HepG2 (cell line): Measurements from ENCODE around the gene TTYH1. TPM values are rescaled to one million over a fixed set of nuclear protein-coding genes. Genes with fewer than 3 reads are reported as not detected.
A peak's percentile ranks its signal among the peaks of the same experiment; 100 is the strongest.

Source experiments
- BCL6 ChIP-seq: IDR thresholded peaks from 2 replicates; pipeline ENCODE4 v1.6.1; 2016; ENCODE audit warnings: missing genetic modification reagents, missing compliant biosample characterization
- CAMTA2 ChIP-seq: sonication (generic); formaldehyde crosslinking; IDR thresholded peaks from 2 replicates; pipeline ENCODE4 v1.4.0; 2020; ENCODE audit warnings: mild to moderate bottlenecking, missing genetic modification reagents, borderline replicate concordance
- GLI4 ChIP-seq: sonication (generic); formaldehyde crosslinking; IDR thresholded peaks from 2 replicates; pipeline ENCODE4 v1.5.1; 2020; ENCODE audit warnings: missing genetic modification reagents, mild to moderate bottlenecking, moderate library complexity, borderline replicate concordance
- JDP2 ChIP-seq: sonication (generic); formaldehyde crosslinking; IDR thresholded peaks from 2 replicates; pipeline ENCODE4 v1.8.1; 2022; ENCODE audit warnings: missing genetic modification reagents, borderline replicate concordance
- KAT8 ChIP-seq: IDR thresholded peaks from 2 replicates; pipeline ENCODE4 v1.6.1; 2016; ENCODE audit warnings: missing genetic modification reagents, missing compliant biosample characterization
- NFKBIZ ChIP-seq: IDR thresholded peaks from 2 replicates; pipeline ENCODE4 v1.6.1; 2018; ENCODE audit warnings: missing genetic modification reagents, missing compliant biosample characterization
- TBX2 ChIP-seq: sonication (generic); formaldehyde crosslinking; IDR thresholded peaks from 2 replicates; pipeline ENCODE4 v1.5.0; 2020; ENCODE audit warnings: missing genetic modification reagents, mild to moderate bottlenecking, borderline replicate concordance
- U2AF1 ChIP-seq: fragments of 200-400 bp; formaldehyde crosslinking; optimal IDR thresholded peaks from 2 replicates; pipeline ENCODE3; 2017; ENCODE audit warnings: mild to moderate bottlenecking, low read depth, low read length
- ZHX2 ChIP-seq, 2 experiments: sonication (generic) in 1 of 2; formaldehyde crosslinking in 1 of 2; IDR thresholded peaks; 2 replicates each; pipeline versions ENCODE4 v1.6.1 to v1.9.0; 2014 to 2022; ENCODE audit warnings: antibody characterized with exemption in 1 of 2, borderline replicate concordance in 1 of 2, inconsistent platforms in 1 of 2, low read depth in 1 of 2, missing genetic modification reagents in 1 of 2
- ZNF431 ChIP-seq: sonication (generic); formaldehyde crosslinking; IDR thresholded peaks from 2 replicates; pipeline ENCODE4 v1.9.0; 2022; ENCODE audit warnings: missing genetic modification reagents, low read depth, mild to moderate bottlenecking, borderline replicate concordance
- ZNF768 ChIP-seq: sonication (generic); formaldehyde crosslinking; IDR thresholded peaks from 2 replicates; pipeline ENCODE4 v1.4.0; 2020; ENCODE audit warnings: missing genetic modification reagents
- ZSCAN31 ChIP-seq: sonication (generic); formaldehyde crosslinking; IDR thresholded peaks from 2 replicates; pipeline ENCODE4 v1.5.0; 2020; ENCODE audit warnings: low read depth, mild to moderate bottlenecking, missing genetic modification reagents
- polyA plus RNA-seq, 8 experiments: library from polyadenylated mRNA; depleted of rRNA in 3 of 8; stranded (reverse) in 7 of 8; unstranded in 1 of 8; fragments of >200 nt; fragmentation: Illumina TruSeq in 4 of 8; extraction: Trizol in 4 of 8; gene quantifications; 2 replicates each; pipeline versions ENCODE4 v1.2.1 to v1.2.3, GENCODE V29; 2011 to 2016; ENCODE audit warnings: low read depth in 4 of 8, missing spikeins in 1 of 8, mixed read lengths in 1 of 8; ENCODE audit not compliant: insufficient read depth in 1 of 8
- total RNA-seq, 5 experiments: library from RNA; depleted of rRNA; stranded (reverse); fragments of >200 nt; fragmentation: Illumina TruSeq; extraction: Trizol; gene quantifications; 2 replicates each; pipeline ENCODE4 v1.2.3, GENCODE V29; 2016; ENCODE audit warnings: low read depth in 1 of 5
- TF ChIP-seq, protein P1 (sequence below): IDR thresholded peaks from 2 replicates; pipeline ENCODE4 v1.6.1; 2016; ENCODE audit warnings: mild to moderate bottlenecking
- TF ChIP-seq, protein P2 (sequence below): sonication (generic); formaldehyde crosslinking; IDR thresholded peaks from 2 replicates; pipeline ENCODE4 v1.5.1; 2020; ENCODE audit warnings: mild to moderate bottlenecking, missing genetic modification reagents, borderline replicate concordance

The TTYH1 gene
- total and polyA plus RNA-seq, 2 of the 13 experiments (the other 11 are each of a cell fraction or from before 2014, with no cell fraction given): 6.9 to 19.9 TPM

- TF ChIP-seq ZHX2 (IDR thresholded peaks at IDR 0.05; ENCODE audit: low read depth) (peak; percentile 88; the same call in 1 of the 2 replicates), ZHX2 (CRISPR knock-in tag; IDR thresholded peaks at IDR 0.05; ENCODE audit: borderline replicate concordance) (0 out of 2 replicates have a peak, but pooled peaks have one; percentile 48), TBX2 (CRISPR knock-in tag) (peak; percentile 77; the same call in 1 of the 2 replicates), GLI4 (CRISPR knock-in tag) (peak; percentile 77; the same call in 1 of the 2 replicates), ZNF431 (no peak), ZNF768 (CRISPR knock-in tag) (peak; percentile 76; the same call in 1 of the 2 replicates), CAMTA2 (CRISPR knock-in tag) (0 out of 2 replicates have a peak, but pooled peaks have one; percentile 31), JDP2 (CRISPR knock-in tag) (no peak; the same call in 1 of the 2 replicates), KAT8 (peak; percentile 93), NFKBIZ (CRISPR knock-in tag) (peak; percentile 24; the same call in 1 of the 2 replicates), BCL6 (CRISPR knock-in tag) (peak; percentile 30; the same call in 1 of the 2 replicates), ZSCAN31 (CRISPR knock-in tag) (peak; percentile 65; the same call in 1 of the 2 replicates), U2AF1 (no peak)
- TF ChIP-seq, protein P1, sequence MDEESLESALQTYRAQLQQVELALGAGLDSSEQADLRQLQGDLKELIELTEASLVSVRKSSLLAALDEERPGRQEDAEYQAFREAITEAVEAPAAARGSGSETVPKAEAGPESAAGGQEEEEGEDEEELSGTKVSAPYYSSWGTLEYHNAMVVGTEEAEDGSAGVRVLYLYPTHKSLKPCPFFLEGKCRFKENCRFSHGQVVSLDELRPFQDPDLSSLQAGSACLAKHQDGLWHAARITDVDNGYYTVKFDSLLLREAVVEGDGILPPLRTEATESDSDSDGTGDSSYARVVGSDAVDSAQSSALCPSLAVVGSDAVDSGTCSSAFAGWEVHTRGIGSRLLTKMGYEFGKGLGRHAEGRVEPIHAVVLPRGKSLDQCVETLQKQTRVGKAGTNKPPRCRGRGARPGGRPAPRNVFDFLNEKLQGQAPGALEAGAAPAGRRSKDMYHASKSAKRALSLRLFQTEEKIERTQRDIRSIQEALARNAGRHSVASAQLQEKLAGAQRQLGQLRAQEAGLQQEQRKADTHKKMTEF (CRISPR knock-in tag): peak; percentile 90
- TF ChIP-seq, protein P2, sequence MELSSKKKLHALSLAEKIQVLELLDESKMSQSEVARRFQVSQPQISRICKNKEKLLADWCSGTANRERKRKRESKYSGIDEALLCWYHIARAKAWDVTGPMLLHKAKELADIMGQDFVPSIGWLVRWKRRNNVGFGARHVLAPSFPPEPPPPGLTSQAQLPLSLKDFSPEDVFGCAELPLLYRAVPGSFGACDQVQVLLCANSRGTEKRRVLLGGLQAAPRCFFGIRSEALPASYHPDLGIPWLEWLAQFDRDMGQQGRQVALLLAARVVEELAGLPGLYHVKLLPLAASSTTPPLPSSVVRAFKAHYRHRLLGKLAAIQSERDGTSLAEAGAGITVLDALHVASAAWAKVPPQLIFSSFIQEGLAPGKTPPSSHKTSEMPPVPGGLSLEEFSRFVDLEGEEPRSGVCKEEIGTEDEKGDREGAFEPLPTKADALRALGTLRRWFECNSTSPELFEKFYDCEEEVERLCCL (CRISPR knock-in tag): no peak
Observed at GRCh38 chr19:54448774-54449700, 33.8 kb downstream of the TTYH1 start, which contains the start of gene LENG8 (continued).
